K562 (cell line): Measurements from ENCODE around the gene MAD1L1. TPM values are rescaled to one million over a fixed set of nuclear protein-coding genes. Genes with fewer than 3 reads are reported as not detected.
A peak's percentile ranks its signal among the peaks of the same experiment; 100 is the strongest.

Source experiments
- ATAC-seq: fragments of 200-7000 bp; cut with Tn5 transposase; 3 replicates; pipeline ENCODE4 v1.9.1; 2020; ENCODE audit warnings: moderate library complexity
- BruUV-seq: library from RNA; stranded (reverse); fragments of 400-500 nt; replicated peaks from 2 replicates; lab custom pipeline; 2021; lab: Mats Ljungman, UMichigan
- CTCF ChIA-PET: fragments of 300-600 bp; formaldehyde crosslinking; extraction: SDS; loops from one replicate; lab custom pipeline; 2021; ENCODE audit warnings: low intra/inter-chr PET ratio; lab: Yijun Ruan, JAX
- POLR2A ChIA-PET: fragments of 300-600, 350-650 bp; sonication (Branson Sonifier 250); formaldehyde crosslinking; extraction: SDS; loops from one replicate; lab custom pipeline; 2021; ENCODE audit warnings: antibody characterized with exemption, inconsistent platforms; lab: Yijun Ruan, JAX
- DNase-seq, 4 experiments: peaks; one replicate each; pipeline versions ENCODE4 v3.0.0 to v3.0.0-alpha.2; 2011 to 2018; ENCODE audit warnings: low spot score in 3 of 4, mixed read lengths in 3 of 4; ENCODE audit errors: extremely low read depth in 1 of 4
- FAIRE-seq: peaks from 2 replicates; lab custom pipeline; 2011; peaks lifted over from hg19 to GRCh38; lab: Jason Lieb, UNC
- H2AFZ ChIP-seq: 2 replicates; pipeline ENCODE4 v1.6.0; 2011; ENCODE audit warnings: low read depth, low read length, control low read depth, inconsistent platforms
- H3K27ac ChIP-seq: fragments of 200-600 bp; 3 replicates; pipeline ENCODE4 v1.8.0; 2011; ENCODE audit warnings: low read depth, mild to moderate bottlenecking, control low read depth, inconsistent platforms, low read length, moderate library complexity, mixed read lengths; ENCODE audit errors: extremely low read depth
- H3K27me3 ChIP-seq, 2 experiments: fragments of 300-600 bp in 1 of 2; 2 replicates in 1 of 2; 3 replicates in 1 of 2; pipeline versions ENCODE4 v1.6.0 to v1.8.0; 2011; ENCODE audit warnings: inconsistent platforms in 2 of 2, low read length in 2 of 2, mild to moderate bottlenecking in 1 of 2, mixed read lengths in 1 of 2, moderate library complexity in 1 of 2; ENCODE audit not compliant: control insufficient read depth in 2 of 2, insufficient read depth in 2 of 2
- H3K36me3 ChIP-seq: fragments of 300-600 bp; 3 replicates; pipeline ENCODE4 v1.8.0; 2011; ENCODE audit warnings: mild to moderate bottlenecking, low read length, inconsistent platforms; ENCODE audit not compliant: control insufficient read depth, insufficient read depth
- H3K4me1 ChIP-seq, 2 experiments: fragments of 200-600 bp in 1 of 2; replicated peaks in 1 of 2; 2 replicates in 1 of 2; 3 replicates in 1 of 2; pipeline versions ENCODE4 v1.5.1 to v1.8.0; 2011; ENCODE audit warnings: inconsistent platforms in 2 of 2, low read length in 2 of 2, mild to moderate bottlenecking in 1 of 2, mixed read lengths in 1 of 2, moderate library complexity in 1 of 2; ENCODE audit not compliant: control insufficient read depth in 2 of 2, insufficient read depth in 2 of 2
- H3K4me2 ChIP-seq: 2 replicates; pipeline ENCODE4 v1.6.1; 2011; ENCODE audit warnings: low read length, control low read depth, inconsistent platforms, mixed read lengths; ENCODE audit not compliant: insufficient read depth
- H3K4me3 ChIP-seq: fragments of 200-600 bp; sonication (generic), shearing (Covaris generic); 2 replicates; pipeline ENCODE4 v1.5.1; 2016; ENCODE audit warnings: control low read depth, inconsistent platforms
- H3K79me2 ChIP-seq: fragments of 200-600 bp; 3 replicates; pipeline ENCODE4 v1.8.0; 2011; ENCODE audit warnings: low read length, inconsistent platforms; ENCODE audit not compliant: control insufficient read depth, insufficient read depth
- H3K9ac ChIP-seq, 2 experiments: 2 replicates each; pipeline versions ENCODE4 v1.6.0 to v1.6.1; 2011; ENCODE audit warnings: low read depth in 2 of 2, low read length in 2 of 2, control low read depth in 1 of 2, inconsistent platforms in 1 of 2, mild to moderate bottlenecking in 1 of 2, mixed read lengths in 1 of 2; ENCODE audit not compliant: insufficient read depth in 1 of 2
- H3K9me1 ChIP-seq: one replicate; pipeline ENCODE4 v1.6.0; 2011; ENCODE audit warnings: inconsistent platforms, mild to moderate bottlenecking, low read length, moderate library complexity; ENCODE audit not compliant: control insufficient read depth, insufficient read depth
- H3K9me3 ChIP-seq: replicated peaks from 2 replicates; pipeline ENCODE4 v1.5.1; 2011; ENCODE audit warnings: low read depth, low read length, inconsistent platforms; ENCODE audit not compliant: control insufficient read depth, insufficient read depth
- H4K20me1 ChIP-seq: replicated peaks from 2 replicates; pipeline ENCODE4 v1.6.1; 2011; ENCODE audit warnings: low read length, inconsistent platforms, mixed read lengths; ENCODE audit not compliant: control insufficient read depth, insufficient read depth
- ARID1B ChIP-seq: fragments of 450-650 bp; IDR thresholded peaks from 2 replicates; pipeline ENCODE4 v1.6.1; 2016; ENCODE audit warnings: antibody characterized with exemption, mild to moderate bottlenecking, inconsistent platforms
- BACH1 ChIP-seq: fragments of 200-800 bp; sonication (Bioruptor generic); IDR thresholded peaks from 2 replicates; pipeline ENCODE4 v1.6.1; 2016; ENCODE audit warnings: missing genetic modification characterization, missing compliant biosample characterization
- CC2D1A ChIP-seq: fragments of 450-650 bp; IDR thresholded peaks from 2 replicates; pipeline ENCODE4 v1.6.1; 2017; ENCODE audit warnings: mild to moderate bottlenecking
- CCNT2 ChIP-seq: IDR thresholded peaks from 2 replicates; pipeline ENCODE4 v1.6.1; 2011; ENCODE audit warnings: borderline replicate concordance, low read depth, mild to moderate bottlenecking, moderate library complexity, mixed read lengths, low read length; ENCODE audit not compliant: insufficient read length; ENCODE audit errors: extremely low read depth
- ESRRA ChIP-seq: fragments of 450-650 bp; IDR thresholded peaks from 2 replicates; pipeline ENCODE4 v1.6.1; 2014; ENCODE audit warnings: low read depth, mild to moderate bottlenecking, moderate library complexity, borderline replicate concordance
- FOXK2 ChIP-seq, 2 experiments: fragments of 450-650 bp; IDR thresholded peaks in 1 of 2; conservative IDR thresholded peaks in 1 of 2; 2 replicates each; pipeline ENCODE4 v1.6.1; 2016; ENCODE audit warnings: low read depth in 2 of 2, mild to moderate bottlenecking in 1 of 2
- KLF13 ChIP-seq: fragments of 450-650 bp; IDR thresholded peaks from 2 replicates; pipeline ENCODE4 v1.6.1; 2016; ENCODE audit warnings: missing genetic modification characterization, low read depth, mild to moderate bottlenecking, missing compliant biosample characterization, moderate library complexity, borderline replicate concordance
- MECOM ChIP-seq: fragments of 250-450 bp; sonication (Bioruptor Pico); IDR thresholded peaks from 2 replicates; pipeline ENCODE4 v1.8.0; 2022; ENCODE audit warnings: inconsistent platforms
- MEIS2 ChIP-seq: fragments of 450-650 bp; IDR thresholded peaks from 2 replicates; pipeline ENCODE4 v1.6.1; 2014; ENCODE audit warnings: mild to moderate bottlenecking; ENCODE audit not compliant: partially characterized antibody
- NELFE ChIP-seq: IDR thresholded peaks from 2 replicates; pipeline ENCODE4 v1.6.1; 2011; ENCODE audit warnings: mild to moderate bottlenecking; ENCODE audit not compliant: insufficient read depth, insufficient read length
- PCBP2 ChIP-seq: fragments of 200-400 bp; formaldehyde crosslinking; IDR thresholded peaks from 2 replicates; pipeline ENCODE4 v1.6.1; 2018; ENCODE audit warnings: low read length, low read depth, mild to moderate bottlenecking, moderate library complexity; ENCODE audit not compliant: poor library complexity, severe bottlenecking
- POU5F1 ChIP-seq: fragments of 150-350 bp; IDR thresholded peaks from 2 replicates; pipeline ENCODE4 v1.6.1; 2014; ENCODE audit warnings: borderline replicate concordance, low read length, low read depth, mild to moderate bottlenecking; ENCODE audit not compliant: partially characterized antibody
- PYGO2 ChIP-seq: fragments of 450-650 bp; IDR thresholded peaks from 2 replicates; pipeline ENCODE4 v1.6.1; 2016; ENCODE audit warnings: mild to moderate bottlenecking, missing genetic modification characterization, moderate library complexity, missing compliant biosample characterization
- SMAD1 ChIP-seq: fragments of 150-350 bp; IDR thresholded peaks from 2 replicates; pipeline ENCODE4 v1.6.1; 2014; ENCODE audit warnings: low read length, low read depth; ENCODE audit not compliant: partially characterized antibody
- SMARCE1 ChIP-seq: fragments of 450-650 bp; IDR thresholded peaks from 2 replicates; pipeline ENCODE4 v1.7.1; 2016; ENCODE audit warnings: mild to moderate bottlenecking
- SP2 ChIP-seq: IDR thresholded peaks from 2 replicates; pipeline ENCODE4 v1.6.1; 2011; ENCODE audit warnings: mild to moderate bottlenecking, low read depth, low read length, moderate library complexity; ENCODE audit not compliant: poor library complexity, severe bottlenecking; ENCODE audit errors: extremely low read depth
- ZKSCAN1 ChIP-seq: fragments of 150-350 bp; IDR thresholded peaks from 2 replicates; pipeline ENCODE4 v1.6.1; 2016; ENCODE audit warnings: low read depth, low read length
- ZNF197 ChIP-seq: fragments of 200-800 bp; sonication (Bioruptor generic); IDR thresholded peaks from 2 replicates; pipeline ENCODE4 v1.6.1; 2016; ENCODE audit warnings: low read depth, missing genetic modification characterization, missing compliant biosample characterization
- ZNF584 ChIP-seq: fragments of 200-800 bp; sonication (Bioruptor generic); IDR thresholded peaks from 2 replicates; pipeline ENCODE4 v1.6.1; 2016; ENCODE audit warnings: low read depth, mild to moderate bottlenecking, missing genetic modification characterization, missing compliant biosample characterization
- WGBS: fragments of 100-300 bp; shearing (Covaris generic); methylation state at CpG from one replicate; pipeline ENCODE4 v1.1.6; 2016; ENCODE audit warnings: low coverage, mixed read lengths; ENCODE audit not compliant: insufficient coverage; ENCODE audit errors: missing lambda C conversion rate; 5-methylcytosine and 5-hydroxymethylcytosine counted together
- in situ Hi-C: fragments of 300-500 bp; cut with MboI; formaldehyde crosslinking; loops from 4 replicates; pipeline ENCODE4 v1.15.0; 2018; ENCODE audit warnings: inconsistent platforms, mixed read lengths
- intact Hi-C: fragments of 100-400 bp; cut with micrococcal nuclease; formaldehyde crosslinking; loops from 2 replicates; pipeline ENCODE4 v1.14.2; 2022
- polyA plus RNA-seq, 8 experiments: library from polyadenylated mRNA; depleted of rRNA in 4 of 8; stranded (reverse) in 5 of 8; unstranded in 3 of 8; fragments of >200 nt; fragmentation: Nextera tagmentation in 2 of 8; fragmentation: Illumina TruSeq in 1 of 8; extraction: Ambion mirVana in 2 of 8; extraction: Trizol in 1 of 8; gene quantifications; 2 replicates each; pipeline versions ENCODE4 v1.2.1 to v1.2.3, GENCODE V29; 2011 to 2014; ENCODE audit warnings: inconsistent platforms in 1 of 8, missing spikeins in 1 of 8
- total RNA-seq, 7 experiments: library from RNA; depleted of rRNA in 6 of 7; stranded (reverse); fragments of >200 nt in 6 of 7; fragmentation: Illumina TruSeq in 2 of 7; extraction: Trizol in 2 of 7; gene quantifications; 2 replicates each; pipeline versions ENCODE4 v1.2.1 to v1.2.3, GENCODE V29; 2011 to 2021; ENCODE audit warnings: low replicate concordance in 1 of 7
- TF ChIP-seq, protein P1 (sequence below): fragments of 450-650 bp; IDR thresholded peaks from 2 replicates; pipeline ENCODE4 v1.7.1; 2018; ENCODE audit warnings: mild to moderate bottlenecking, low read depth; ENCODE audit not compliant: partially characterized antibody

Gene MAD1L1
- total and polyA plus RNA-seq, 9 of the 15 experiments (the other 6 are each of a cell fraction or from before 2014, with no cell fraction given), result 1.7 to 89.7 (median 18.0) TPM

DNA sequence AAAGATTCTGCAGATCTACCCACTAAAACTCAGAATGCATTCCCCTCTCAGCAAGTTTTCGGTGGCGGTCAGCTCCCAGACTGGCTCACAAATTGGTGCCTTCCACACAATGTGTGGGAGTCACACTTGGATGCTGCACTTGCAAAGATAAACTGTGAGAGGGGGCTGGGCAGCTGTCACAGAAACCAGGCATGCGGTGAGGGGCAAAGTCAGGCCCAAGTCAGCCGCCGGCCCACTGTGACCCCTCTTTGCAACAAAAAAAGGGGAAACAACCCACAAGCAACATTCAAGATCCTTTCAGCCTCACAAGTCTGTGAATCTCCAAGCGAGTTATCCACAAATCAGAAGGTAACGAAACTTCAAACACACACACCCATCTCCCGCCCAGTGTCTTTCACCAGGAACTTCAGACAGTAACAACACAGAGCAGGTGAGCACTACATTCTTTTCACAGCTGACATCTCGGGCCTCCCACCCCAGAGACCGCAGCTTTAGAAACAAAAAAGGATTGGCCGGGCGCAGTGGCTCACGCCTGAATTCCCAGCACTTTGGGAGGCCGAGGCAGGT lies 49.5 kb upstream of the MAD1L1 start:
- Histone ChIP-seq H2AFZ (no peak overlapping the region), H3K9ac (peak overlapping the region; percentile 10 to 78; a peak in 2 of 4 replicates), H3K27ac (no peak overlapping the region), H4K20me1 (peaks cover 21% of the 10 kb centered on the region; the same call in 1 of the 2 replicates), H3K36me3 (peaks cover 12% of the 10 kb centered on the region; the same call in 1 of the 3 replicates), H3K4me3 (no peak overlapping the region), H3K79me2 (peaks cover 21% of the 10 kb centered on the region), H3K4me2 (peak overlapping the region; percentile 48; the same call in 1 of the 2 replicates), H3K9me3 (no peaks in the 10 kb centered on the region), H3K4me1 (peaks cover 13 to 29% of the 10 kb centered on the region in 2 experiments), H3K27me3 (no peaks in the 10 kb centered on the region), H3K9me1 (no peaks in the 10 kb centered on the region)
- DNase-seq, result peak; percentile 59 to 80 (median 70)
- in situ Hi-C loops, result no loop called here
- BruUV-seq, result no TSS peak
- peak; percentile 93 for FAIRE-seq
- POLR2A ChIA-PET, result interaction anchor here (0.8 to 1.5 kb wide), 3 partner anchors 11 to 40 kb away, joined by 4 read pairs; partner anchors contain the start of genes MRM2 and NUDT1
- CTCF ChIA-PET, result interaction anchor here (0.6 kb wide), 1 partner anchor 19 kb away, joined by 3 read pairs; no protein-coding TSS in a partner anchor
- intact Hi-C loops, result no loop called here
- ATAC-seq, result peak; percentile 88
- WGBS, result 30% methylated on average over 14 of the region's 14 CpGs
- peak; percentile 67; the same call in 1 of the 2 replicates for TF ChIP-seq SMARCE1
- TF ChIP-seq PCBP2, result no peak
- no peak for TF ChIP-seq CC2D1A
- TF ChIP-seq MECOM, result no peak
- no peak for TF ChIP-seq BACH1 (tag)
- no peak; a peak in 1 of 4 replicates for TF ChIP-seq FOXK2 (conservative IDR thresholded peaks at IDR 0.05 in 1 of 2, IDR thresholded peaks at IDR 0.05 in 1 of 2; ENCODE audit: low read depth in 2 of 2)
- TF ChIP-seq CCNT2, result peak; percentile 19
- no peak for TF ChIP-seq MEIS2
- no peak for TF ChIP-seq KLF13 (tag)
- 0 out of 2 replicates have a peak, but pooled peaks have one; percentile 26 for TF ChIP-seq ZKSCAN1
- TF ChIP-seq PYGO2, result no peak
- no peak for TF ChIP-seq SMAD1
- TF ChIP-seq ZNF584, result no peak
- TF ChIP-seq ARID1B, result peak; percentile 83
- no peak for TF ChIP-seq POU5F1
- no peak for TF ChIP-seq ZNF197 (CRISPR knock-in tag)
- no peak for TF ChIP-seq NELFE
- no peak for TF ChIP-seq ESRRA
- no peak for TF ChIP-seq SP2
- TF ChIP-seq, protein P1, sequence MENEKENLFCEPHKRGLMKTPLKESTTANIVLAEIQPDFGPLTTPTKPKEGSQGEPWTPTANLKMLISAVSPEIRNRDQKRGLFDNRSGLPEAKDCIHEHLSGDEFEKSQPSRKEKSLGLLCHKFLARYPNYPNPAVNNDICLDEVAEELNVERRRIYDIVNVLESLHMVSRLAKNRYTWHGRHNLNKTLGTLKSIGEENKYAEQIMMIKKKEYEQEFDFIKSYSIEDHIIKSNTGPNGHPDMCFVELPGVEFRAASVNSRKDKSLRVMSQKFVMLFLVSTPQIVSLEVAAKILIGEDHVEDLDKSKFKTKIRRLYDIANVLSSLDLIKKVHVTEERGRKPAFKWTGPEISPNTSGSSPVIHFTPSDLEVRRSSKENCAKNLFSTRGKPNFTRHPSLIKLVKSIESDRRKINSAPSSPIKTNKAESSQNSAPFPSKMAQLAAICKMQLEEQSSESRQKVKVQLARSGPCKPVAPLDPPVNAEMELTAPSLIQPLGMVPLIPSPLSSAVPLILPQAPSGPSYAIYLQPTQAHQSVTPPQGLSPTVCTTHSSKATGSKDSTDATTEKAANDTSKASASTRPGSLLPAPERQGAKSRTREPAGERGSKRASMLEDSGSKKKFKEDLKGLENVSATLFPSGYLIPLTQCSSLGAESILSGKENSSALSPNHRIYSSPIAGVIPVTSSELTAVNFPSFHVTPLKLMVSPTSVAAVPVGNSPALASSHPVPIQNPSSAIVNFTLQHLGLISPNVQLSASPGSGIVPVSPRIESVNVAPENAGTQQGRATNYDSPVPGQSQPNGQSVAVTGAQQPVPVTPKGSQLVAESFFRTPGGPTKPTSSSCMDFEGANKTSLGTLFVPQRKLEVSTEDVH, result no peak
